Esophagus muscularis mucosa (tissue), 4 donors: ENCODE results near the gene TRHDE. TPM values are rescaled to one million over a fixed set of nuclear protein-coding genes. Genes with fewer than 3 reads are reported as not detected.

ENCODE experiments used
- DNase-seq: peaks from one replicate; pipeline ENCODE4 v3.0.0-alpha.2; 2017; ENCODE audit errors: extremely low spot score
- H3K27ac ChIP-seq, 4 donors: fragments of 200-600 bp; sonication (generic); replicated peaks in 1 of 4; 1 replicate in 3 of 4; 2 replicates in 1 of 4; pipeline ENCODE4 v1.5.1; 2016 to 2019; ENCODE audit warnings: mild to moderate bottlenecking in 1 of 4
- H3K27me3 ChIP-seq, 4 donors: fragments of 200-600 bp; sonication (generic); one replicate each; pipeline versions ENCODE4 v1.5.1 to v1.6.0; 2016 to 2019
- H3K36me3 ChIP-seq, 4 donors: fragments of 200-600 bp; sonication (generic); one replicate each; pipeline ENCODE4 v1.5.1; 2016 to 2019
- H3K4me1 ChIP-seq, 4 donors: fragments of 200-600 bp; sonication (generic); one replicate each; pipeline ENCODE4 v1.5.1; 2016 to 2019
- H3K4me3 ChIP-seq, 4 donors: fragments of 200-600 bp; sonication (generic); 1 replicate in 2 of 4; 2 replicates in 2 of 4; pipeline ENCODE4 v1.5.1; 2016 to 2019; ENCODE audit warnings: mild to moderate bottlenecking in 4 of 4, moderate library complexity in 1 of 4
- H3K9me3 ChIP-seq, 4 donors: fragments of 200-600 bp; sonication (generic); 1 replicate in 3 of 4; 2 replicates in 1 of 4; pipeline ENCODE4 v1.5.1; 2016 to 2019
- EP300 ChIP-seq: sonication (generic); formaldehyde crosslinking; IDR thresholded peaks from one replicate; pipeline ENCODE4 v1.6.1; 2017; ENCODE audit warnings: antibody characterized with exemption
- POLR2A ChIP-seq: fragments of 450-650 bp; IDR thresholded peaks from one replicate; pipeline ENCODE4 v1.6.1; 2017; ENCODE audit warnings: antibody characterized with exemption, moderate library complexity, mild to moderate bottlenecking, low read depth
- POLR2AphosphoS5 ChIP-seq, 2 donors: sonication (generic); formaldehyde crosslinking; IDR thresholded peaks; one replicate each; pipeline ENCODE4 v1.6.1; 2017; ENCODE audit warnings: antibody characterized with exemption in 2 of 2
- WGBS: methylation state at CpG from one replicate; pipeline ENCODE4 v1.1.5; 2018; 5-methylcytosine and 5-hydroxymethylcytosine counted together
- intact Hi-C: fragments of 100-400 bp; cut with DNase I; formaldehyde crosslinking; loops from one replicate; pipeline ENCODE4 v1.15.1; 2023
- total RNA-seq, 4 donors: library from RNA; depleted of rRNA; stranded (reverse); fragments of >200 nt; gene quantifications; one replicate each; pipeline versions ENCODE4 v1.1.0 to v1.2.1, GENCODE V29; 2016
- TF ChIP-seq, protein P1 (sequence below), 3 experiments: fragments of 200-600 bp in 2 of 3; fragments of 450-650 bp in 1 of 3; sonication (generic) in 2 of 3; IDR thresholded peaks; one replicate each; pipeline ENCODE4 v1.5.1; 2017 to 2019; ENCODE audit warnings: antibody characterized with exemption in 3 of 3, mild to moderate bottlenecking in 2 of 3, moderate library complexity in 1 of 3

Gene TRHDE
- total RNA-seq, 4 donors from 2014 or later, result 0.33 to 1.2 (median 0.74) TPM

DNA sequence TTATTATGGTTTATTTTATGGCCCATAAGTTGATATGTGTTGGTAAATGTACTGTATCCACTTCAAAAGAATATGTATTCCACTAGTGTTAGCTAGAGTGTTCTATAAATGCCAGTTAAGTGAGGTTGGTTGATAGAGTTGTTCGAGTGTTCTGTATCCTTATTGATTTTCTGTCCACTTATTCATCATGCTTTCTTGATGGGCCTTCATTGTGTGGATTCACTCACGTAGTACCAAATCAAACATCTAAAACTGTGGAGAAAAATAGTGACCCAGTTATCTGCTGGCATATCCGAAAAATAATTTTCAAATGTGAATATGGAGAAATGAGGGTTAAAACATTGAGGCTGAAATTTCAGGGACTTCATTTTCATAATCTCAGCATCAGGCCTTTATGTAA, 230.4 kb downstream of the TRHDE start:
- no peak for DNase-seq
- no peaks in the 10 kb centered on the region for H3K36me3 ChIP-seq
- no peak overlapping the region for H3K27ac ChIP-seq
- no peaks in the 10 kb centered on the region for H3K9me3 ChIP-seq
- H3K4me1 ChIP-seq, result no peaks in the 10 kb centered on the region
- H3K27me3 ChIP-seq, result no peaks in the 10 kb centered on the region
- no peak overlapping the region for H3K4me3 ChIP-seq
- 83% methylated on average over 3 of the region's 3 CpGs for WGBS
- no peak for TF ChIP-seq POLR2A
- no peak for TF ChIP-seq EP300
- no peak for TF ChIP-seq POLR2AphosphoS5 (IDR thresholded peaks at IDR 0.05)
- TF ChIP-seq, protein P1, sequence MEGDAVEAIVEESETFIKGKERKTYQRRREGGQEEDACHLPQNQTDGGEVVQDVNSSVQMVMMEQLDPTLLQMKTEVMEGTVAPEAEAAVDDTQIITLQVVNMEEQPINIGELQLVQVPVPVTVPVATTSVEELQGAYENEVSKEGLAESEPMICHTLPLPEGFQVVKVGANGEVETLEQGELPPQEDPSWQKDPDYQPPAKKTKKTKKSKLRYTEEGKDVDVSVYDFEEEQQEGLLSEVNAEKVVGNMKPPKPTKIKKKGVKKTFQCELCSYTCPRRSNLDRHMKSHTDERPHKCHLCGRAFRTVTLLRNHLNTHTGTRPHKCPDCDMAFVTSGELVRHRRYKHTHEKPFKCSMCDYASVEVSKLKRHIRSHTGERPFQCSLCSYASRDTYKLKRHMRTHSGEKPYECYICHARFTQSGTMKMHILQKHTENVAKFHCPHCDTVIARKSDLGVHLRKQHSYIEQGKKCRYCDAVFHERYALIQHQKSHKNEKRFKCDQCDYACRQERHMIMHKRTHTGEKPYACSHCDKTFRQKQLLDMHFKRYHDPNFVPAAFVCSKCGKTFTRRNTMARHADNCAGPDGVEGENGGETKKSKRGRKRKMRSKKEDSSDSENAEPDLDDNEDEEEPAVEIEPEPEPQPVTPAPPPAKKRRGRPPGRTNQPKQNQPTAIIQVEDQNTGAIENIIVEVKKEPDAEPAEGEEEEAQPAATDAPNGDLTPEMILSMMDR (IDR thresholded peaks at IDR 0.05), result no peak
- intact Hi-C loops, result no loop called here

DNA sequence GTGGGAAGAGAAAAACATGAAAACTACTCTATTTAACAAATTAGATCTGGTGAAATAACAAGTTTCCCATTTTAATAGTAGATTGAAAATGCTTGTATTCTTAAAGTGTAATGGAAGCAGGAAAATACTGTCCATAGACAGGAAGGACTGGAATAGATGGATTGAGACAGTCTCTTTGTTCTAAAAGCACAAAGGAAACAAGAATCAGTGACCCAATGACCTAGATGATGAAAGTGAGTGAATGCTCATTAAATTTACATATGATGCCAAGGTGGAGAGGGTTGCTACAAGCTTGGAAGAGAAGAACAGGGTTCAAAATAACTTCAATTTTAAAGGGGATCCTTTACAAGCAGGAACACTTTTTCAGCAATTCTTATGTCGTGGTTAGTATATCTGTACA, 233.1 kb downstream of the TRHDE start:
- no peak for TF ChIP-seq EP300
- TF ChIP-seq, protein P1 (IDR thresholded peaks at IDR 0.05), result no peak
- TF ChIP-seq POLR2A, result no peak
- TF ChIP-seq POLR2AphosphoS5 (IDR thresholded peaks at IDR 0.05), result no peak
- H3K27ac ChIP-seq, result no peak overlapping the region
- 89% methylated on average over 1 of the region's 1 CpG for WGBS
- intact Hi-C loops, result no loop called here
- no peaks in the 10 kb centered on the region for H3K36me3 ChIP-seq
- DNase-seq, result no peak
- no peak overlapping the region for H3K4me3 ChIP-seq
- no peaks in the 10 kb centered on the region for H3K27me3 ChIP-seq
- H3K4me1 ChIP-seq, result no peaks in the 10 kb centered on the region
- H3K9me3 ChIP-seq, result no peaks in the 10 kb centered on the region

DNA sequence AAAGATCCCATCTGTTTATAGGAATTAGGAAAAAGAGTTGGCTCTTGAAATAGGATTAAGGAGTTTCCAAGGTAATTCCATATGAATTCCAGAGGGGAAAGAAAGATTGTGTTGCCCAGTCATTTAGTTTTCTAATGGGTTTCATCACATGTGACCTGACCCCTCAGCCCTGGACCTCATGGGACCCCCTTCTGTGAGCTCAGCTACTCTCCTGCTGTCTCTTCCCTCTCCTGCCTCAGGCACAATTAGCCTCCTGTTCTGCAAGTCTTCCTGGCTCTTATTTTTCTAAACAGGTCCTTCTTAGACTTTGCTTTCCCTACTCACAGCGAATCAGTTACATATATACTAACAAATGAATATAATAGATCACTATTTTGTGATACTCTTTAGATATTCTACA, 237.7 kb downstream of the TRHDE start:
- no peak for DNase-seq
- no peaks in the 10 kb centered on the region for H3K9me3 ChIP-seq
- TF ChIP-seq POLR2AphosphoS5 (IDR thresholded peaks at IDR 0.05) (no peak), EP300 (no peak), POLR2A (no peak)
- TF ChIP-seq, protein P1 (IDR thresholded peaks at IDR 0.05), result no peak
- WGBS, result 93% methylated on average over 1 of the region's 1 CpG
- H3K4me1 ChIP-seq, result no peaks in the 10 kb centered on the region
- H3K36me3 ChIP-seq, result no peaks in the 10 kb centered on the region
- H3K27ac ChIP-seq, result no peak overlapping the region
- no peak overlapping the region for H3K4me3 ChIP-seq
- no peaks in the 10 kb centered on the region for H3K27me3 ChIP-seq
- intact Hi-C loops, result no loop called here

DNA sequence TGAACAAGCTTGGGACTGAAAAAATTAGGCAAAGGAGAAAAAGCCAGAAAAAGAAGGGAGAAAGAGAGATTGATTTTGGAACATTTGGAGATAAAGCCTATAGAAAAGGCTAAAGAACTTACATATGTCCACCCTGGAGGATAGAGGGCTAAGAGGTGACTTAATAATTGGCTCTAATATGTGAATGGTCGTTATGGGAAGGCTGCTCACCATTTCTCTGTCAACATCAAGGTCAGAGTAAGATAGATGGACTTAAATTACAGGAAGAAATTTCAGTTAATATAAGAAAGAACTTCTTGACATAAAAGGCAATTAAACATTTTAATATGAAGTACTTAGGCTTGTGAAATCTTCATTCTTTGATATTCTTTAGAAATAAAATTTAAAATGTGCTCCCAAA, 238.6 kb downstream of the TRHDE start:
- Histone ChIP-seq H3K36me3 (no peaks in the 10 kb centered on the region), H3K4me1 (no peaks in the 10 kb centered on the region), H3K4me3 (no peak overlapping the region), H3K27ac (no peak overlapping the region), H3K27me3 (no peaks in the 10 kb centered on the region), H3K9me3 (no peaks in the 10 kb centered on the region)
- no peak for DNase-seq
- intact Hi-C loops, result no loop called here
- TF ChIP-seq POLR2AphosphoS5 (IDR thresholded peaks at IDR 0.05) (no peak), EP300 (no peak), POLR2A (no peak)
- TF ChIP-seq, protein P1 (IDR thresholded peaks at IDR 0.05), result no peak
- 46% methylated on average over 1 of the region's 1 CpG for WGBS

DNA sequence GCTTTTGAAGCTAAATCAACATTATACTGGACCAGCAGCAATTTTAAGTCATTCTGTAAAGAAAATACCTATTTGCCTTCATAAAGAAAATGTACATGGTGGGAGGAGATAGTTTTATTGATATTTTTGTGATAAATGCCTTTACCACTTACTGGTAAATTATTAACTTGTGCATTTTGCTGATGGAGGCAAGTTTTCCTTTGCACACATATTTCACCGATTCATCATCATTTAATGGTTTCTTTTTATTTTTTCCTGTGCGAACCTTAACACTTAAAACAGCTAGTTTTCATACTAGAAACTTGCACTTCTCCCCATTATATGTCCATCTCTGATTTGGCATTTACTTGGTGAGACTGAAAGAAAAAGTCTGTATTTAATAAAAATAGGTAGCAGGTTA, 239.3 kb downstream of the TRHDE start:
- TF ChIP-seq POLR2A, result no peak
- TF ChIP-seq, protein P1 (IDR thresholded peaks at IDR 0.05), result no peak
- no peak for TF ChIP-seq POLR2AphosphoS5 (IDR thresholded peaks at IDR 0.05)
- no peak for TF ChIP-seq EP300
- Histone ChIP-seq H3K4me3 (no peak overlapping the region), H3K27me3 (no peaks in the 10 kb centered on the region), H3K36me3 (no peaks in the 10 kb centered on the region), H3K27ac (no peak overlapping the region), H3K4me1 (no peaks in the 10 kb centered on the region), H3K9me3 (no peaks in the 10 kb centered on the region)
- intact Hi-C loops, result no loop called here
- DNase-seq, result no peak
- 78% methylated on average over 2 of the region's 2 CpGs for WGBS
